Muscle layer of colon (tissue), 2 donors: ENCODE measurements around the gene PRDX5.

Experiments used
- H3K27ac ChIP-seq: one replicate; pipeline ENCODE4 v1.7.0; 2013; ENCODE audit warnings: low read depth, mild to moderate bottlenecking, low read length, moderate library complexity
- H3K27me3 ChIP-seq, 2 donors: one replicate each; pipeline ENCODE4 v1.7.0; 2013; ENCODE audit warnings: low read length in 2 of 2, mild to moderate bottlenecking in 2 of 2; ENCODE audit not compliant: insufficient read depth in 2 of 2, control insufficient read depth in 1 of 2
- H3K36me3 ChIP-seq: one replicate; pipeline ENCODE4 v1.7.0; 2013; ENCODE audit warnings: mild to moderate bottlenecking, low read length; ENCODE audit not compliant: insufficient read depth
- H3K4me1 ChIP-seq: one replicate; pipeline ENCODE4 v1.7.0; 2013; ENCODE audit warnings: mild to moderate bottlenecking, low read length; ENCODE audit not compliant: insufficient read depth
- H3K4me3 ChIP-seq, 2 donors: one replicate each; pipeline ENCODE4 v1.7.0; 2013; ENCODE audit warnings: low read length in 2 of 2, low read depth in 1 of 2, mild to moderate bottlenecking in 1 of 2, moderate library complexity in 1 of 2
- H3K9ac ChIP-seq: one replicate; pipeline ENCODE4 v1.7.0; 2013; ENCODE audit warnings: low read length
- H3K9me3 ChIP-seq: one replicate; pipeline ENCODE4 v1.7.0; 2013; ENCODE audit warnings: mild to moderate bottlenecking, low read length
- donor health status: abdominal sarcoma.
- donor health status: Adenocarcinoma of cecum.

PRDX5 gene

DNA sequence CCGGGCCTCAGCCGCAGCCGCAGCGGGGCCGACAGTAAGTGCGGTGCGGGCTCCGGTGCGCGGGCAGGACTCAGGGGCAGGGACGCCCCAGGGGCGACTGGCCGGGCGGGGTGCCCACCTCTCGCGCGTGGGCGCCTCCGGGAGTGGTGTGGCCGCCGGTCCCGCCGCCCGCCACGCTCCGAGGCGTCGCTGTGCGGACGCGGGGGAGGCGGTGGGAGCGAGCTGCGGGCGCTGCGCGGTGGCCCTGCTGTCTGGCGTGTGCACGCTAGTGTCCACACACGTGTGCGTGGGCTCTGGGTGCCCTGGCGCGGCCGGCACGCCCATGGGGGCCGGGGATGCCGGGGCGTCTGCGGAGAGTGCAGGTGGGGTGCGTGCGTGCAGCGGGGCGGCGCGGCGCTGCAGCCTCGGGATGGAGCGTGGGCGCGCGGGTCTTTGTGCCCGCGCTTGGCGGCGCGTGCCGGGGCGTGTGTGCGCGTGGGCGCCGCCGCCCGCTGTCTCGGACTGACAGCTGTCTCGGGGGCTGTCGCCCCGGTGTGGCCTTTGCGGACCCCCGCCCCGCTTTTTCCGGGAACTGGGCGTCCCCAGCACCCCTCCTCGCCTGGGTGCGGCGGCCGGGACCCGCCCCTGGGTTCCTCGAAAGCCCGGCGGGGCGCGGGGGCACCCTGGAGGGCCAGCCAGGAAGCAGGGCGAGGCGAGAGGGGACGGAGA, 26.0 kb upstream of the PRDX5 start:
- peaks cover 44 to 69% of the 10 kb centered on the region in 2 donors for H3K27me3 ChIP-seq
- no peak overlapping the region for H3K27ac ChIP-seq
- H3K9ac ChIP-seq: no peak overlapping the region
- no peaks in the 10 kb centered on the region for H3K9me3 ChIP-seq
- no peaks in the 10 kb centered on the region for H3K4me1 ChIP-seq
- H3K4me3 ChIP-seq: peak overlapping the region in 1 of 2 donors; percentile 42
- H3K36me3 ChIP-seq: no peaks in the 10 kb centered on the region

DNA sequence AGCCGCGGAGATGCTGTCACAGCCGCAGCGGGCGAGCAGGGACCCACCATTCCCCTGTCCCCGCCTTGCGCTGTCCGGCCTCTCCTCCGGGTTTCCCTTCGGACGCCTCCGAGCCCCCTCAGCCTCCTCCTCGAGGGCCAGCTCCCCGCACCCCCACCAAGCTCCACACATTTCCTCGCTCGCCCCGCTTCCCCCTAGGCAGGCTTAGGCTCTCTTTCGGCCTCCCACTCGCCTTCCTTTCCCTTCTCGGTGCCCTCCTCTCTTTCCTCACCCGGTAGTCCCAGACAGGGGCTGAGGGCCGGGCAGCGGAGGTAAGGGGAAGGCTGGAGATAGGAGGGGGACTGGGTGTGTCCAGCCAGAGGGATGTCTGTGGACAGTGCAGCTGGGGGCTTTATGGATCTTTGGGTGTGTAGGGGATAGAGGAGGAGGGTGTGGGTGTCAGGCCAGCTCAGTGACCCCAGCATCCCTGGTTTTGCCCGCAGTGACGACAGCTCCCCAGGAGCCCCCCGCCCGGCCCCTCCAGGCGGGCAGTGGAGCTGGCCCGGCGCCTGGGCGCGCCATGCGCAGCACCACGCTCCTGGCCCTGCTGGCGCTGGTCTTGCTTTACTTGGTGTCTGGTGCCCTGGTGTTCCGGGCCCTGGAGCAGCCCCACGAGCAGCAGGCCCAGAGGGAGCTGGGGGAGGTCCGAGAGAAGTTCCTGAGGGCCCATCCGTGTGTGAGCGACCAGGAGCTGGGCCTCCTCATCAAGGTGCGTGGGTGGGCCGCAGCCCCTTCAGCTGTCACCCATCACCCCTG, 25.3 kb upstream of the PRDX5 start:
- H3K4me3 ChIP-seq: no peak overlapping the region

DNA sequence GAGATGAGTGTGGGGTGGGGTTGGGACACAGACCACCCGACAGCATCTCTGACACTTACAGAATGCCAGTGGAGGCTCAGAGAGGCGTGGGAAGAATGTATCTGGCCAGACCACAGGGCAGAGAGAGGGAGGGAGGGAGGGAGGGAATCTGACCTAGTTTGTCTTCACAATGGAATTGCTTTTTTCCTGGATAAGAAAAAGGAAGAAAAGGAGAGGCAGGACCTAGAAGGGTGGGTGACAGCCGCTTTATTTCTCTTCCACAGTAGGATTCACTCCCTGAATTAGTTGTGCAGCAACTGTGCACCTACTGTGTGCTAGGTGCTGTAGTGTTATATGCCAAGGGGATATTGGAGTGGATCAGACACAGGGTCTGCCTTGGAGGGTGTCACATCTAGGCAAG, 23.1 kb upstream of the PRDX5 start:
- H3K9me3 ChIP-seq: no peaks in the 10 kb centered on the region
- peaks cover 2% of the 10 kb centered on the region for H3K4me1 ChIP-seq
- H3K4me3 ChIP-seq: no peak overlapping the region
- H3K27ac ChIP-seq: no peak overlapping the region
- no peaks in the 10 kb centered on the region for H3K36me3 ChIP-seq
- peaks cover 64 to 96% of the 10 kb centered on the region in 2 donors for H3K27me3 ChIP-seq
- no peak overlapping the region for H3K9ac ChIP-seq

More for the DNA sequence above, 25.3 kb upstream of the PRDX5 start:
- H3K27ac ChIP-seq: no peak overlapping the region
- peaks cover 52 to 77% of the 10 kb centered on the region in 2 donors for H3K27me3 ChIP-seq
- no peaks in the 10 kb centered on the region for H3K36me3 ChIP-seq
- H3K4me1 ChIP-seq: no peaks in the 10 kb centered on the region
- no peaks in the 10 kb centered on the region for H3K9me3 ChIP-seq
- no peak overlapping the region for H3K9ac ChIP-seq

DNA sequence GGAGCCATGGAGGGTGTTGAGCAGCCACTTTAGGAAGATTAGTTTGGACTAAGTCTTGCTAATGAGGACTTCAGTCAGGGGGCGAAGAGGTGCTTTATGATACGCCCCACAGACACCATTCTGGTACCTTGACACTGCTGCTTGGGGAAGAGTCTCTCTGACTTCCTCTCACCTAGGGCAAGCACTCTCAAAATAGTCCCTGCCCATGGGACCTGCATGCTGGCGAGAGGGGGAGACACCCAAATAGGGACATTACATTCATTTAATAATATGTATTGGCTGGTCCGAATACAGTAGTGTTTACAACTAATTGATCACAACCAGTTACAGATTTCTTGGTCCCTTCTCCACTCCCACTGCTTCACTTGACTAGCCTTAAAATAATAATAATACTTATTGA, 22.2 kb upstream of the PRDX5 start:
- Histone ChIP-seq H3K9ac (no peak overlapping the region), H3K9me3 (no peaks in the 10 kb centered on the region), H3K27ac (no peak overlapping the region), H3K36me3 (no peaks in the 10 kb centered on the region), H3K4me1 (peaks cover 12% of the 10 kb centered on the region), H3K4me3 (no peak overlapping the region), H3K27me3 (peaks cover 66 to 96% of the 10 kb centered on the region in 2 donors)

DNA sequence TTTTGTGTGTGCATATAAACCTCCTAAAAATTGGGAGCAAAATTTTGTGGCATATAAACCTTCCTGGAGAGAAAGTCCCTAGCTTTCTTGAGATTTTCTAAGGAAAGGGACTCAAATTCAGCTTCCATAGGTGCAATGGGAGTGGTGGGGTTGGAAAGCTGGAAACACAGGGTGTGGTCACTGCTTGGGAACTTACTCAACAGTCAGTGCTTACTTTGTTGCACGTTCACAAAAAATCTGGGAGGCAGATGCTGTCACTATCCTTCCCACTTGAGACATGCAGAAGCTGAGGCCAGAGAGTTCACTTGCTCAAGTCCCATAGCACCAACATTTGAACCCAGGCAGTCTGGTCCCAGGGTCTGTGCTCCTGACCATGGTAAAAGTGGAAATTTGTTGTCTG, 21.7 kb upstream of the PRDX5 start:
- Histone ChIP-seq H3K27ac (no peak overlapping the region), H3K9me3 (no peaks in the 10 kb centered on the region), H3K4me1 (peaks cover 16% of the 10 kb centered on the region), H3K27me3 (peaks cover 64 to 93% of the 10 kb centered on the region in 2 donors), H3K4me3 (no peak overlapping the region), H3K36me3 (no peaks in the 10 kb centered on the region), H3K9ac (no peak overlapping the region)

DNA sequence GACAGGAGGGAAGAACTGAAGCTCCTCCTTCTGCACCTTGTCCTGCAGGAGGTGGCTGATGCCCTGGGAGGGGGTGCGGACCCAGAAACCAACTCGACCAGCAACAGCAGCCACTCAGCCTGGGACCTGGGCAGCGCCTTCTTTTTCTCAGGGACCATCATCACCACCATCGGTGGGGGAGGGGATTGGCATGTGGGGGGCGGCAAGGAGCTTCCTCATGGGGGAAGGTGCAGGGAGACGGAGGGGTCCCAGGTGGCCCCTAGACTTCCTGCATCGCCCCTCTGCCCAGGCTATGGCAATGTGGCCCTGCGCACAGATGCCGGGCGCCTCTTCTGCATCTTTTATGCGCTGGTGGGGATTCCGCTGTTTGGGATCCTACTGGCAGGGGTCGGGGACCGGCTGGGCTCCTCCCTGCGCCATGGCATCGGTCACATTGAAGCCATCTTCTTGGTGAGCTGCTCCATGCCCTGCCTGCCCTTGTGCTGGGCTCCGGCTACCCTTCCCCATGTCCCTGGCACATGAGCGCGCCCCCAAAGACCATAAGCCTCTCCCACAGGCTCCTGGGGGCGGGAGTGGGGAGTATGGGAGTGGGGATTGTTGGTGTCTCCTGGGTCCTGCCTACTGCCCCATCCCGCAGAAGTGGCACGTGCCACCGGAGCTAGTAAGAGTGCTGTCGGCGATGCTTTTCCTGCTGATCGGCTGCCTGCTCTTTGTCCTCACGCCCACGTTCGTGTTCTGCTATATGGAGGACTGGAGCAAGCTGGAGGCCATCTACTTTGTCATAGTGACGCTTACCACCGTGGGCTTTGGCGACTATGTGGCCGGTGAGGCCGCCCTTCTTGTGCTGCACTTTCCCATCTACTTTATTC, 20.9 kb upstream of the PRDX5 start:
- Histone ChIP-seq H3K27ac (no peak overlapping the region), H3K9ac (no peak overlapping the region), H3K4me3 (no peak overlapping the region), H3K36me3 (no peaks in the 10 kb centered on the region), H3K27me3 (peaks cover 67 to 94% of the 10 kb centered on the region in 2 donors), H3K4me1 (peaks cover 17% of the 10 kb centered on the region), H3K9me3 (no peaks in the 10 kb centered on the region)

DNA sequence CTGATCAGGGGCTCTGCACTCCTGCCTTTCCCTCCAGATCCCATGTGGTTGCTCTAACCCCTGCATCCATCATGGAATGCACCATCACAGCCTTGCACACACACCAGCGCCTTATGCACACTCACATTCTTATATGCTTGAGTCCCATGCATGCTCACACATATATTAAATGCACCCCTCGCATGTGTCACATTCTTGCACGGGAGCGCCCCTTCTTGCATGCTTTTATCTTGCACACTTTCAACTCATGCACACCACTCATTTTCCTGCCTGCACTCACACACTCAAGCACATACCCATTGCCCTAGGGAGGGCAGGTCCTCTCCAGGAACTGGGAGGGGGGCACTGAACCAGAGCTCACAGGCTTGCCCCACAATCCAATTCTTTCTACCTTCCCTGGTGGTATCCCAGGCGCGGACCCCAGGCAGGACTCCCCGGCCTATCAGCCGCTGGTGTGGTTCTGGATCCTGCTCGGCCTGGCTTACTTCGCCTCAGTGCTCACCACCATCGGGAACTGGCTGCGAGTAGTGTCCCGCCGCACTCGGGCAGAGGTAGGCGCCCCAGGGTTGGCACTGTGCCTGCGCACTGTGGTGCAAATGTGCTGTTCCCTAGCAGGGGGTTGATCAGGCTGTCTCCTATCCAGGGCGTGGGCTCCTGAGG, 20.1 kb upstream of the PRDX5 start:
- Histone ChIP-seq H3K4me1 (peaks cover 17% of the 10 kb centered on the region), H3K36me3 (no peaks in the 10 kb centered on the region), H3K4me3 (no peak overlapping the region), H3K27me3 (peaks cover 62 to 90% of the 10 kb centered on the region in 2 donors), H3K9ac (no peak overlapping the region), H3K9me3 (no peaks in the 10 kb centered on the region), H3K27ac (no peak overlapping the region)

DNA sequence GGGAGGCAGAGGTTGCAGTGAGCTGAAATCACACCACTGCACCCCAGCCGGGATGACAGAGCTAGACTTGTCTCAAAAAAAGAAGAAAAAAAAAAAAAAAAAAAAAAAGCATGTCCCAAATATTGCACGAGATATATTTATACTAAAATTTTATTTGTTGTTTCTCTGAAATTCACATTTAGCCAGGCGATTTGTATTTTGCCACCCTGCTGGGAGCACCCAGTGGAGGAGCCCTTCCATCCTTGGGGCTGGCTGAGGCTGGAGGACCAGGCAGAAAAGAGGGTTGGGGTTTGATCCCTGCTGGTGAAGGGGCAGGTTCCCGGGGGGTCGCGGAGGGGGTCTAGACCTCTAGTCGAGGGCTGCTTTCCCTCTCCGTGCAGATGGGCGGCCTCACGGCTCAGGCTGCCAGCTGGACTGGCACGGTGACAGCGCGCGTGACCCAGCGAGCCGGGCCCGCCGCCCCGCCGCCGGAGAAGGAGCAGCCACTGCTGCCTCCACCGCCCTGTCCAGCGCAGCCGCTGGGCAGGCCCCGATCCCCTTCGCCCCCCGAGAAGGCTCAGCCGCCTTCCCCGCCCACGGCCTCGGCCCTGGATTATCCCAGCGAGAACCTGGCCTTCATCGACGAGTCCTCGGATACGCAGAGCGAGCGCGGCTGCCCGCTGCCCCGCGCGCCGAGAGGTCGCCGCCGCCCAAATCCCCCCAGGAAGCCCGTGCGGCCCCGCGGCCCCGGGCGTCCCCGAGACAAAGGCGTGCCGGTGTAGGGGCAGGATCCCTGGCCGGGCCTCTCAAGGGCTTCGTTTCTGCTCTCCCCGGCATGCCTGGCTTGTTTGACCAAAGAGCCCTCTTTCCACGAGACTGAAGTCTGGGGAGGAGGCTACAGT, 18.7 kb upstream of the PRDX5 start:
- Histone ChIP-seq H3K4me1 (peaks cover 30% of the 10 kb centered on the region), H3K27me3 (peaks cover 64 to 87% of the 10 kb centered on the region in 2 donors), H3K9me3 (no peaks in the 10 kb centered on the region), H3K36me3 (no peaks in the 10 kb centered on the region), H3K4me3 (peak overlapping the region; percentile 0 to 43), H3K9ac (no peak overlapping the region), H3K27ac (no peak overlapping the region)

DNA sequence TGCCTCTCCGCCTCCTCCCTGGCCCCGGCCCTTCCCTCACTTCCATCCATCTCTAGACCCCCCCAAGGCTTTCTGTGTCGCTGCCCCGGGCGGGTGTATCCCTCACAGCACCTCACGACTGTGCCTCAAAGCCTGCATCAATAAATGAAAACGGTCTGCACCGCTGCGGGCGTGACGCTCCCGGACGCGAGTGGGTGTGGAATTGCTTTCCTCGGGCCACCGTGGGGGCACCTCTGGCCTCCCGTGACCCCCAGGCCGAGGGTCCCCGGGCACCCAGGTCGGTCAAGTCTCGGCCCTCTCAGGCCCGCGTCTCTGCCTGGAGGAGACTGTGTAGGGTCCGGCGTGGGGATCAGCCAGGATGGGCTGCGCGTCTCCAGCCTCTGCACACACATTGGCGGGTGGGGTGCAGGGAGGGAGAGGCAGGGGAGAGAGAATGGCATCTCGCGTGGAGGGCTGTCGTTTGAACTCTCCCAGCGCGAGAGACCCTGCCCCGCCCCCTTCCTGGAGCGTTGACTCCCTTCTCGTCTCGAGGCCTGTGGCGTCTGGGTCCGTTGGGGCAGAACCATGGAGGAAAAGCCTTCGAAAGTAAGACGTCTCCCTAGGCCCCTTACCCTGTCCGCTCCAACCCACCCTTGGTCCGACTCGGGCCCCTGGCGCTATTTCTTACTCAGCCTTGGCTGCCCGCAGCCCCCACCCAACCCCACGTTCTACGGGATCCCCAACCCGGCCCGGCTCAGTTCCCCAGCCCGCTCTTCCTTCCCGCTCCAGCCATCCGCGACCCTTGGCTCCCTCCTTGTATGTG, 17.9 kb upstream of the PRDX5 start, which contains the start of gene CATSPERZ:
TSS of gene CATSPERZ (plus strand) at position 512 of the 802 bp plus-strand sequence. CDS start at position 565, 53 bp downstream.
- Histone ChIP-seq H3K9me3 (no peaks in the 10 kb centered on the region), H3K27me3 (peaks cover 62 to 80% of the 10 kb centered on the region in 2 donors), H3K4me3 (peak within 1 kb of the TSS; percentile 0 to 45), H3K4me1 (peaks cover 30% of the 10 kb centered on the region), H3K27ac (no peak within 1 kb of the TSS), H3K9ac (no peak within 1 kb of the TSS), H3K36me3 (no peaks in the 10 kb centered on the region)
